Stomach (tissue), 4 donors: ENCODE measurements around the gene RCOR1.
"Not testable (repeated sequence)": the region's sequence is repeated elsewhere in the genome, so short reads cannot be mapped to it uniquely, and the experiment has no call there.

Source experiments
- POLR2AphosphoS5 ChIP-seq, 3 donors: sonication (generic); formaldehyde crosslinking; IDR thresholded peaks; one replicate each; pipeline ENCODE4 v1.6.1; 2016; ENCODE audit warnings: antibody characterized with exemption in 3 of 3
- TF ChIP-seq, protein P1 (sequence below), 7 experiments: fragments of 450-650 bp in 4 of 7; fragments of 200-600 bp in 3 of 7; sonication (generic) in 3 of 7; IDR thresholded peaks; one replicate each; pipeline ENCODE4 v1.5.1; 2016 to 2019; ENCODE audit warnings: antibody characterized with exemption in 7 of 7, control low read depth in 2 of 7, mild to moderate bottlenecking in 1 of 7

DNA sequence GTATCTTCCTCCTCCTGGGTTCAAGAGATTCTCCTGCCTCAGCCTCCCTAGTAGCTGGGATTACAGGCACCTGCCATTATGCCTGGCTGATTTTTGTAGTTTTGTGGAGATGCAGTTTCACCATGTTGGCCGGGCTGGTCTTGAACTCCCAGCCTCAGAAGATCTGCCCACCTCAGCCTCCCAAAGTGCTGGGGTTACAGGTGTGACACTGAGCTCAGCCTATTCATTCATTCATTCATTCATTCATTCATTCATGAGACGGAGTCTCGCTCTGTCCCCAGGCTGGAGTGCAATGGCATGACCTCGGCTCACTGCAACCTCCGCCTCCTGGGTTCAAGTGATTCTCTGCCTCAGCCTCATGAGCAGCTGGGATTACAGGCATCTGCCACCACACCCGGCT is 47.2 kb downstream of the RCOR1 start:
- not testable (repeated sequence) for TF ChIP-seq POLR2AphosphoS5 (IDR thresholded peaks at IDR 0.05)
- TF ChIP-seq, protein P1, sequence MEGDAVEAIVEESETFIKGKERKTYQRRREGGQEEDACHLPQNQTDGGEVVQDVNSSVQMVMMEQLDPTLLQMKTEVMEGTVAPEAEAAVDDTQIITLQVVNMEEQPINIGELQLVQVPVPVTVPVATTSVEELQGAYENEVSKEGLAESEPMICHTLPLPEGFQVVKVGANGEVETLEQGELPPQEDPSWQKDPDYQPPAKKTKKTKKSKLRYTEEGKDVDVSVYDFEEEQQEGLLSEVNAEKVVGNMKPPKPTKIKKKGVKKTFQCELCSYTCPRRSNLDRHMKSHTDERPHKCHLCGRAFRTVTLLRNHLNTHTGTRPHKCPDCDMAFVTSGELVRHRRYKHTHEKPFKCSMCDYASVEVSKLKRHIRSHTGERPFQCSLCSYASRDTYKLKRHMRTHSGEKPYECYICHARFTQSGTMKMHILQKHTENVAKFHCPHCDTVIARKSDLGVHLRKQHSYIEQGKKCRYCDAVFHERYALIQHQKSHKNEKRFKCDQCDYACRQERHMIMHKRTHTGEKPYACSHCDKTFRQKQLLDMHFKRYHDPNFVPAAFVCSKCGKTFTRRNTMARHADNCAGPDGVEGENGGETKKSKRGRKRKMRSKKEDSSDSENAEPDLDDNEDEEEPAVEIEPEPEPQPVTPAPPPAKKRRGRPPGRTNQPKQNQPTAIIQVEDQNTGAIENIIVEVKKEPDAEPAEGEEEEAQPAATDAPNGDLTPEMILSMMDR (IDR thresholded peaks at IDR 0.05) = not testable (repeated sequence)
